Common myeloid progenitor, CD34-positive (primary cell): ENCODE measurements around the gene MYL11.

ENCODE experiments used
- CTCF ChIA-PET: fragments of 350-600 bp; sonication (Branson Sonifier 250); formaldehyde crosslinking; loops from one replicate; lab custom pipeline; 2021; ENCODE audit warnings: antibody characterized with exemption; lab: Charles Lee
- POLR2A ChIA-PET: fragments of 350-600 bp; sonication (Branson Sonifier 250); formaldehyde crosslinking; loops from one replicate; lab custom pipeline; 2021; ENCODE audit warnings: antibody characterized with exemption; lab: Charles Lee
- DNase-seq, 3 donors: peaks; one replicate each; pipeline versions ENCODE4 v3.0.0 to v3.0.0-alpha.2; 2013
- H3K27ac ChIP-seq, 2 experiments: 1 replicate in 1 of 2; 2 replicates in 1 of 2; pipeline ENCODE4 v1.7.0; 2013; ENCODE audit warnings: inconsistent platforms in 2 of 2, low read length in 2 of 2, mild to moderate bottlenecking in 2 of 2, low read depth in 1 of 2, moderate library complexity in 1 of 2; ENCODE audit not compliant: severe bottlenecking in 2 of 2, insufficient read depth in 1 of 2, poor library complexity in 1 of 2
- H3K27me3 ChIP-seq, 5 experiments: replicated peaks in 2 of 5; 1 replicate in 3 of 5; 2 replicates in 2 of 5; pipeline versions ENCODE4 v1.6.1 to v1.7.0; 2013; ENCODE audit warnings: low read length in 4 of 5, mild to moderate bottlenecking in 2 of 5, moderate library complexity in 2 of 5, inconsistent platforms in 1 of 5; ENCODE audit not compliant: insufficient read depth in 5 of 5, control insufficient read depth in 4 of 5
- H3K36me3 ChIP-seq, 4 experiments: 1 replicate in 2 of 4; 2 replicates in 2 of 4; pipeline versions ENCODE4 v1.6.1 to v1.7.0; 2013; ENCODE audit warnings: low read length in 3 of 4, control low read depth in 1 of 4, mild to moderate bottlenecking in 1 of 4; ENCODE audit not compliant: control insufficient read depth in 4 of 4, insufficient read depth in 4 of 4
- H3K4me1 ChIP-seq, 4 experiments: 1 replicate in 3 of 4; 2 replicates in 1 of 4; pipeline versions ENCODE4 v1.6.1 to v1.7.1; 2013; ENCODE audit warnings: low read length in 3 of 4, mild to moderate bottlenecking in 3 of 4, control low read depth in 1 of 4, inconsistent platforms in 1 of 4, moderate library complexity in 1 of 4; ENCODE audit not compliant: control insufficient read depth in 4 of 4, insufficient read depth in 4 of 4; ENCODE audit errors: control extremely low read depth in 1 of 4
- H3K4me3 ChIP-seq, 7 experiments: 1 replicate in 4 of 7; 2 replicates in 3 of 7; pipeline versions ENCODE4 v1.5.1 to v1.7.0; 2013; ENCODE audit warnings: mild to moderate bottlenecking in 7 of 7, low read length in 6 of 7, moderate library complexity in 6 of 7, inconsistent platforms in 2 of 7, low read depth in 2 of 7, control low read depth in 1 of 7; ENCODE audit not compliant: insufficient read depth in 4 of 7, control insufficient read depth in 1 of 7; ENCODE audit errors: extremely low read depth in 1 of 7
- H3K9me3 ChIP-seq, 5 experiments: 1 replicate in 4 of 5; 2 replicates in 1 of 5; pipeline versions ENCODE4 v1.6.1 to v1.7.1; 2013; ENCODE audit warnings: low read length in 4 of 5, mild to moderate bottlenecking in 2 of 5, inconsistent platforms in 1 of 5, low read depth in 1 of 5, moderate library complexity in 1 of 5; ENCODE audit not compliant: control insufficient read depth in 4 of 5, insufficient read depth in 2 of 5; ENCODE audit errors: control extremely low read depth in 1 of 5
- WGBS: methylation state at CpG from one replicate; pipeline ENCODE4 v1.1.5; 2013; ENCODE audit not compliant: insufficient coverage; 5-methylcytosine and 5-hydroxymethylcytosine counted together

The MYL11 gene

GRCh38 chr16:30366511-30366910 lies 8.1 kb upstream of the MYL11 start:
- POLR2A ChIA-PET, result no interaction called here

GRCh38 chr16:30367349-30368009 lies 7.1 kb upstream of the MYL11 start:
- WGBS, result 92% methylated on average over 9 of the region's 10 CpGs
- DNase-seq, result no peak
- Histone ChIP-seq H3K4me3 (peak overlapping the region in 6 of 7 experiments; percentile 17 to 93 (median 75)), H3K9me3 (no peaks in the 10 kb centered on the region), H3K36me3 (peaks cover 0 to 36% (median 22%) of the 10 kb centered on the region in 4 experiments), H3K27ac (peak overlapping the region; percentile 56 to 81), H3K27me3 (no peaks in the 10 kb centered on the region), H3K4me1 (peaks cover 11 to 42% (median 32%) of the 10 kb centered on the region in 4 experiments)
- ChIA-PET POLR2A (no interaction called here), CTCF (interaction anchor here (1.2 kb wide), 3 partner anchors 9 to 49 kb away, joined by 3 to 5 read pairs (median 3); no protein-coding TSS in a partner anchor)

More at GRCh38 chr16:30366511-30366910, 8.1 kb upstream of the MYL11 start:
- Histone ChIP-seq H3K36me3 (peaks cover 0 to 40% (median 24%) of the 10 kb centered on the region in 4 experiments), H3K4me3 (no peak overlapping the region), H3K27me3 (no peaks in the 10 kb centered on the region), H3K4me1 (peaks cover 11 to 33% (median 30%) of the 10 kb centered on the region in 4 experiments), H3K27ac (no peak overlapping the region), H3K9me3 (no peaks in the 10 kb centered on the region)
- 100% methylated on average over 3 of the region's 4 CpGs for WGBS
- DNase-seq, result no peak
- CTCF ChIA-PET, result interaction anchor here (0.6 to 2.4 kb wide), 4 partner anchors 8 to 43 kb away, joined by 3 to 10 read pairs (median 4); partner anchors contain the start of gene CD2BP2

- peak in 1 of 3 donors; percentile 25 for DNase-seq
- WGBS, result 22% methylated on average over 4 of the region's 8 CpGs
- H3K27ac ChIP-seq, result peak overlapping the region; percentile 56 to 81
- peak overlapping the region; percentile 68 to 93 (median 75) for H3K4me3 ChIP-seq
- H3K9me3 ChIP-seq, result no peaks in the 10 kb centered on the region
- peaks cover 11 to 42% (median 32%) of the 10 kb centered on the region in 4 experiments for H3K4me1 ChIP-seq
- no peaks in the 10 kb centered on the region for H3K27me3 ChIP-seq
- ChIA-PET POLR2A (interaction anchor here (1.0 kb wide), 1 partner anchor 15 kb away, joined by 3 read pairs; no protein-coding TSS in a partner anchor), CTCF (interaction anchor here (1.0 to 1.8 kb wide), 6 partner anchors 9 to 48 kb away, joined by 3 to 9 read pairs (median 4); no protein-coding TSS in a partner anchor)
- peaks cover 0 to 31% (median 17%) of the 10 kb centered on the region in 4 experiments for H3K36me3 ChIP-seq
Observed at GRCh38 chr16:30368122-30368791, 6.3 kb upstream of the MYL11 start.

GRCh38 chr16:30368792-30369090 lies 5.9 kb upstream of the MYL11 start:
- H3K9me3 ChIP-seq, result no peaks in the 10 kb centered on the region
- peaks cover 0 to 28% (median 15%) of the 10 kb centered on the region in 4 experiments for H3K36me3 ChIP-seq
- ChIA-PET POLR2A (interaction anchor here (0.9 to 1.0 kb wide), 2 partner anchors 13 to 15 kb away, joined by 3 read pairs; no protein-coding TSS in a partner anchor), CTCF (interaction anchor here (1.0 to 1.8 kb wide), 6 partner anchors 10 to 43 kb away, joined by 3 to 9 read pairs (median 5); partner anchors contain the start of gene SEPTIN1)
- WGBS, result 10% methylated on average over 4 of the region's 4 CpGs
- DNase-seq, result no peak
- peaks cover 11 to 42% (median 32%) of the 10 kb centered on the region in 4 experiments for H3K4me1 ChIP-seq
- no peaks in the 10 kb centered on the region for H3K27me3 ChIP-seq
- peak overlapping the region; percentile 56 to 81 for H3K27ac ChIP-seq
- H3K4me3 ChIP-seq, result peak overlapping the region; percentile 68 to 93 (median 75)

DNA sequence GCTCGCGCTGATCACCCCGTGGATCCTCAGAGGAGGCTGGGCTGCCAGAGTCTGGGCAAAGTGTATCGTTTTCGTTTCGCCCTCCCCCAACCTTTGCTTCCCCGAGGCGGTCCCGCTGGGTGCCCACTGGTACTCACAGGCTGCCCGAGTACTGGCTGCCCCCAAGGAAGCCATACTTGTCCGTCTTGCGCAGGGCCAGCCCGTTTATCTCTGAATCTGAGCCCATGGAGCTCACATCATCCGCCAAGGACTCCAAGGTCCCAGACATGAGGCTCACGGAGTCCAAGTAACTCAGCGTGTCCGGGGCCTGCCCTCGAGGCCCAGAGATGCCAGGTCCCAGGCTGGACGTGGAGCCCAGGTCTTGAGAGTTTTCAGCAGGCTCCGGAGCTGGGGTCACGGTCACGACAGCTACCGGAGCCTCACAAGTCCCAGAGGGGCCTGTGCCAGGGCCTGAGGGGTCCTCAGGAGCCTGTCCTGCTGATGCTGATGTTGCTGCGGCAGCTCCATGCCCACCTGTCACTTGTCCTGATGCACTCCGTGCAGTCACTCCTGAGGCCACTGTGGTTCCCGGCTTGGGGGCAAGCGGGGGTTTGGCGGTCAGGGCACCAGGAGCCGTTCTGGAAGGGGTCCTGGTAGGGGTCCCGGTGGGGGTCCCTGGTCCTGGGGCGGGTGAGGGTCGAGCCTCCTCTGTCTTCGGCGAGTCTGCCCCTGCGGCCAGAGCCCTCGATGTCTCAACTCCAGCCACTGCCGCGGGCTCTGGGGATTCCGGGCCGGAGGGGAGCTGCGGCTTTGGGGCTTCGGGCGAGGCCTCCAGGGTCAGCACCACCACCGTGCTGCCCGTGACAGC lies 5.3 kb upstream of the MYL11 start:
- Histone ChIP-seq H3K27me3 (no peaks in the 10 kb centered on the region), H3K36me3 (peaks cover 0 to 24% (median 14%) of the 10 kb centered on the region in 4 experiments), H3K4me3 (peak overlapping the region; percentile 68 to 93 (median 75)), H3K27ac (peak overlapping the region; percentile 56 to 81), H3K4me1 (peaks cover 11 to 42% (median 32%) of the 10 kb centered on the region in 4 experiments), H3K9me3 (no peaks in the 10 kb centered on the region)
- ChIA-PET POLR2A (interaction anchor here (0.9 to 1.3 kb wide), 5 partner anchors 9 to 26 kb away, joined by 3 read pairs; partner anchors contain the start of genes CD2BP2 and ZNF48), CTCF (interaction anchor here (1.0 to 1.8 kb wide), 6 partner anchors 10 to 42 kb away, joined by 3 to 9 read pairs (median 5); partner anchors contain the start of gene SEPTIN1)
- DNase-seq, result no peak
- WGBS, result 3% methylated on average over 31 of the region's 45 CpGs

- WGBS, result 0% methylated on average over 55 of the region's 76 CpGs
- Histone ChIP-seq H3K4me3 (peak overlapping the region; percentile 68 to 93 (median 75)), H3K36me3 (peaks cover 0 to 17% (median 8%) of the 10 kb centered on the region in 4 experiments), H3K9me3 (no peaks in the 10 kb centered on the region), H3K4me1 (peaks cover 11 to 42% (median 32%) of the 10 kb centered on the region in 4 experiments), H3K27me3 (no peaks in the 10 kb centered on the region), H3K27ac (peak overlapping the region in 1 of 2 experiments; percentile 81)
- no peak for DNase-seq
- ChIA-PET CTCF (interaction anchor here (1.2 to 2.2 kb wide), 6 partner anchors 12 to 42 kb away, joined by 4 to 16 read pairs (median 6); partner anchors contain the start of genes SEPTIN1 and ZNF771), POLR2A (interaction anchor here (0.9 to 1.3 kb wide), 4 partner anchors 8 to 37 kb away, joined by 3 to 5 read pairs (median 3); partner anchors contain the start of genes CD2BP2, ZNF48 and ZNF771)
Observed at GRCh38 chr16:30369938-30370455, 4.6 kb upstream of the MYL11 start.
